Measurements from ENCODE around the gene PPP1R15B.

DNA sequence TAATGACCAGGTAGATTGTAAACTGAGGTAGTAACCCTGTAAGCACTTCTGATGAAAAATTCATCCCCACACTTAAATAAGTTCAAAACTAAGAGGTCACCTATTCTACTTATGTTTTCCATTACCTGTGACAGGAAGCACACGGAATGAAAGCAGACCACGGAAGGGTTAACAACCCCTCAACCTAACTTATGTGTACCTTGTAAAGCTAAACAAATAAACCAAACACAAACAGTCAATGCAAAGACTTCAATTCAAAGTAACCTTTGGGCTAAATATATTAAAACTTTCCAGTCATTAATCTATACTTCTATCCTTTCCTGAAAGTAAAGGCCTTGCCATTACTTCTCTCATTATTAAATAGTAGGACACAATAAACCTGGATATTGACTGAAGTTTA is 7.0 kb downstream of the PPP1R15B start:
- TF ChIP-seq CTCF (IDR thresholded peaks at IDR 0.05) (no peak), POLR2A (IDR thresholded peaks at IDR 0.05) (no peak)

Measured in heart left ventricle (tissue), 13 donors.